HG03108 (cell line): ENCODE results near the gene CRPPA.
A peak's percentile ranks its signal among the peaks of the same experiment; 100 is the strongest.
"Not testable (repeated sequence)": the region's sequence is repeated elsewhere in the genome, so short reads cannot be mapped to it uniquely, and the experiment has no call there.

ENCODE experiments used
- ATAC-seq: cut with Tn5 transposase; IDR thresholded peaks from one replicate; pipeline ENCODE4 v1.9.1; 2021; ENCODE audit warnings: moderate library complexity; ENCODE audit not compliant: unreplicated experiment

Gene CRPPA

DNA sequence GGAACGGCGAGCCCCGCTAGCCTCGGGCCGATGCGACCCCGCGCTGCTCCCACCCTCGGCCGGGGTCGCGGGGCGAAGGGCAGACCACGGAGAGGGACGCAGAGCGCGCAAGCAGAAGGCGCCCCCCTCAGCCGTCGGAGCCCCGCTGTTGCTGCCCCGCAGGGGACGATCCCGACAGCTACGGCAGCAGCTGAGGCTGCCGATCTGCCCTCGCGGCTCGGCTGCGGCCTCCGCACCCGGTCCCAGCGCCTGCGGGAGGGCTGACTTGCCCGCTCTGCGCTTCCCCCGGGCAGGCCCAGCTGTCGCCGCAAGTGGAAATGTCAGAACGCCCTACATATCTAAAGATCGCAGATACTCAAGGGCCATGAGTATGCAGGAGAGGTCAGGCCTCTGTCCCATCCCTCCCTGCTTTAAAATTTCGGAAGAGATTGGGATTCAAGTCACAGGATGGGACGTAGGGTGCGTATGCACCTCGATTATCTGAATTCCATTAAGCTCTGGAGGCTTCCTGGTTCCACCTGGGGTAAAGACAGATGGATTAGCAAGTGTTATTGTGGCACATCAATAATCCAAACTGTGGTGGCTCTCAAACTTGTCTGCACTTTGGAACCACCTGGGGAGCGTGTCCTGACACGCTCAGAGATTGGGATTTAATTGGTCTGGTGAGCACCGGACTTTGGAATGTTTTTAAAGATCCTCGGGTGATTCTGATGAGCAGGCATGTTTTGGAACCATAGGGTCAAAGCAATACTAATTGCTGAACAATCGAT lies at the start of gene CRPPA:
Gene CRPPA, minus strand, starts transcription at position 206 of the 770 bp plus-strand sequence. CDS start 216 bp downstream, outside the sequence.
- ATAC-seq, result peak; percentile 29

- ATAC-seq, result no peak
These were observed 44.4 kb upstream of the CRPPA start, which contains the start of gene SOSTDC1 for GRCh38 chr7:16465469-16466361. Gene SOSTDC1, minus strand, starts transcription at chr7:16465738. Its CDS starts 70 bp downstream, at chr7:16465668.

- no peak for ATAC-seq
These were observed 42.8 kb upstream of the CRPPA start for GRCh38 chr7:16463949-16464715.

DNA sequence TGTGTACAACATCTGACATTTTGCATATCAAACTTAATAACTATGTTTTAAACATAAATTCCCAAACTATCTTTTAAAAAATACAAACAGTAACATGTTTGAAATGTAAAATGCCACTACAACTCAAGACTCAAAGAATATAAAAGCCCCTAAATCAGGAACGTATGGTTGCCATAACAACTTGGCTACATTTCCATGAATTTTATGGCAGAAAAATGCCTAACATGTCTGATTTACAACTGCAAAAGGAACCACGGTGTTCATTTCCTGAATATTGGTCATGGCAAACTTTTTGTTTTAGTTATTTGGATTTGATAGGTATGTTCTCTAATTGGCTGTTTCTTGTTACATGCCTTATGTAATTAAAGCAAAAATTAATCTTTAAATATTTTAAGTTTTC lies 42.2 kb upstream of the CRPPA start:
- ATAC-seq, result no peak

GRCh38 chr7:16462431-16462889 lies 41.1 kb upstream of the CRPPA start:
- ATAC-seq, result no peak

- no peak for ATAC-seq
These were observed 39.6 kb upstream of the CRPPA start for GRCh38 chr7:16460789-16461493.

DNA sequence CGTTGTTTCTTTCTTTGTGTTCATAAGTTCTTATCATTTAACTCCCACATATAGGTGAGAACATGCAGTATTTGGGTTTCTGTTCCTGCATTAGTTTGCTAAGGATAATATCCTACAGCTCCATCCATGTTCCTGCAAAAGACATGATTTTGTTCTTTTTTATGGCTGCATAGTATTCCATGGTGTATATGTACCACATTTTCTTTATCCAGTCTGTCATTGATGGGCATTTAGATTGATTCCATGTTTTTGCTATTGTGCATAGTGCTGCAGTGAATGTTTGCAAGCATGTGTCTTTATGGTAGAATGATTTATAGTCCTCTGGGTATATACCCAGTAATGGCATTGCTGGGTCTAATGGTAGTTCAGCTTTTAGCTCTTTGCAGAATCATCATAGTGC lies 35.0 kb upstream of the CRPPA start:
- not testable (repeated sequence) for ATAC-seq

DNA sequence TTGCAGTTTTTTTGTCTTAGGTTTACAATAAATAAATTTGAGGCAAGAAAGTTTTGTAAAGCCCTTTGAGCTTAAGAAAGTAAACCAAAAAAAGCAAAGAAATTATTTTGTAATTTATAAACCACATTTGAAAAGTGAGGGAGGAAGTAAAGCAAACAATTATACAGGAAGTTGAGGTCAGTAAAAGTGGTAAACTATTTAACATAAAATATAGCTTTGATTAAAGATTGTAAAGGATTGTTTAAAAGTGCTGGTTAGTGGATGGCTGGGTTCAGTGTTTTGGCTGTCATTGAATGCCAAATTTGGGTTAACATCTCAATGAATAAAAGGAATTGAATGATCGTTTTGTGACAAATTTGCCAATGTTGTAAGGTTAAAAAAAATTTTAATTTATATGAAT lies 34.3 kb upstream of the CRPPA start:
- no peak for ATAC-seq

DNA sequence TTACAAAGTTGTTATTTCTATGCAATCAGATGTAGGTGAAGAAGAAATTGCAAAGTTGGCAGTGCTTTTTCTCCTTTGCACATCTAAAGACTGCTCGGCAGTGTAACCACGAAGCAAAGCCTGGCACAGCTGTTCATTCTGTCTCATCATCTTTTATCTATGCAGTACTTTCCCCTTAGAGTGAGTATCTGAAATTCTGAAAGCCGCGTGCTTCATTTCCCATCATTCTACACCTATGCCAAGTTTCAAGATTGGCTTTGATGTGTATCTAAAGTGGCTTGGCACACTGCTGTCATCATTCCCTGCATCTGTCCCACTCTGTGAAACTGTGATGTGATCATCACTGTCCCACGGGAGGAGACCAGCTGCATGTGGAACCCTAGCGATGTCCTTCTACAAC lies 29.0 kb upstream of the CRPPA start:
- no peak for ATAC-seq

DNA sequence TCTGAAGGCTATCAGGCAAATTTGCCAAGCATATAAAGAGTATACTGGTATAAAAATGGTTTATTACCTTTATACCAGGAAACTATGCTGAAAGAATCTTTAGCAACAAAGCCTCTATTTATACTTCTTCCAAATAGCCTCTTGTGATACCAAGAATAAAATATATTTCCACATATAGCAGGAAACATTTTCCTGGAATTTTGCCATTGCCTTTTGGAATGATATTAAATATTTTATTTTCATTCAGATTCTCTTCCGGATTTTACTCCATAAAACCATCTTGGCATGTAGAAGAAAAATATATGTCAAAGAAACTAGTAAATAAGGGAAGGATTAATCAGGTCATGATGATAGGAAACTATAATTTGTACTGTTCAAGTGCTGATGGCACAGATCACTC lies 26.5 kb upstream of the CRPPA start:
- no peak for ATAC-seq

GRCh38 chr7:16446508-16446907 lies 25.2 kb upstream of the CRPPA start:
- no peak for ATAC-seq

DNA sequence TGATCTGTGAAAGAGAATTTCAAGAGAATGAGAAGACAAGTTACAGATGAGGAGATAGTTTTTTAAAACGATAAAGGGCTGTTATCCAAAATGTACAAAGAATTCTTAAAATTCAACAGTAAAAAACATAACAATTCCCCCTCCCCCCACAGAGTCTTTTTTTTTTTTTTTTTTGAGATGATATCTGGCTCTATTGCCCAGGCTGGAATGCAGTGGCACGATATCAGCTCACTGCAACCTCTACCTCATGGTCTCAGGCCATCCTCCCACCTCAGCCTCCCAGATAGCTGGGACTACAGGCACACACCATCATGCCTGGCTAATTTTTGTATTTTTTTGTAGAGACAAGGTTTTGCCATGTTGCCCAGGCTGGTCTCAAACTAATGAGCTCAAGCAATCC lies 22.5 kb upstream of the CRPPA start:
- not testable (repeated sequence) for ATAC-seq

DNA sequence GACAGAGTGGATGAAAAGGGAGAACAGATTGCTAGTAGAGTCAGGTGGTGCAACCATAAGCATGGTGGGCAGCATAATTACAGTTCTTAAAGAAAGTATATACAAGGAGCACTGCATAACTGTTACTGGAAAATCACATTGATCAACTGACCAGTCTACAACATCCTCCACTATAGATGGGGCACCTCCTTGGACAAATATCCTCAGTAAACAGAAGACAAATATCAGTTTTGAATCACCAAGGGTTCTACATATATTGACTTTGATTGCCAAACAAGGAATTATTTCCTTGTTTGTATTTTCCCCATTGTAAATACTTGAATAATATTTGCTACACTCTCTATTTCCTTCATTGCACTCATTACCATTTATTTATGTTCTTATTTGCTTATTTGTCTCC lies 17.6 kb upstream of the CRPPA start:
- ATAC-seq, result no peak

- ATAC-seq, result no peak
These were observed 15.0 kb upstream of the CRPPA start for GRCh38 chr7:16436306-16436705.

- ATAC-seq, result no peak
These were observed 12.3 kb upstream of the CRPPA start for GRCh38 chr7:16433568-16434122.

- ATAC-seq, result no peak
These were observed 11.0 kb upstream of the CRPPA start for GRCh38 chr7:16432425-16432731.

DNA sequence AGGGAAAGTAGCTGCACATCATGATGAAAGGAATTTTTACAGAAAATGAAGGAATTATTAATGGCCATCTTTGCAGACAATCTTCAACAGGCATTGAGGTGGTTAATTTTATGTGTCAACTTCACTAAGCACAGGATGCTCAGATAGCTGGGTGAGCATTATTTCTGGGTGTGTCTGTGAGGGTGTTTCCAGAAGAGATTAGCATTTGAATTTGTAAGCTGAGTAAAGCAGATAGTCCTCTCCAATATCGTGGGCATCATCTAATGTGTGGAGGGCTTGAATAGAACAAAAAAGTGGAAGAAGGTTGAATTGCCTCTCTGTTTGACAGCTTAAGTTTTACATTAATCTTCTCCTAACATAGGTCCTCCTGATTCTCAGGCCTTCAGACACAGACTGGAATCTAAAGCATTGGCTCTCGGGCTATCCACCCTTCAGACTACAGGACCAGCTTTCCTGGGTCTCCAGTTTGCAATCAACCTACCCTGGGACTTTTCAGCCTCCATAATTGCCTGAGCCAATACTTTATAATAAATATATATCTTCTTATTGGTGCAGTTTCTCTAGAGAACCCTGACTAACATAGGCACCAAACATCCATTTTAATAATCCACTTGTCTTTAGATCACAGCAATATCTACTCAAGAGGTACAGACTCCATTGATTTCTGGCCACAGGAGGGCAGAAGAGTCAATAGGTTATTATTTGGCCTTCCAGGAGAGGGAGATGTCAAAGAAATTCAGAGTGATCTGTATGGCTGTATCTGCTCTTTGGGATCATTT lies 10.5 kb upstream of the CRPPA start:
- ATAC-seq, result no peak

GRCh38 chr7:16430133-16430532 lies 8.8 kb upstream of the CRPPA start:
- no peak for ATAC-seq

GRCh38 chr7:16428672-16429071 lies 7.3 kb upstream of the CRPPA start:
- ATAC-seq, result no peak

DNA sequence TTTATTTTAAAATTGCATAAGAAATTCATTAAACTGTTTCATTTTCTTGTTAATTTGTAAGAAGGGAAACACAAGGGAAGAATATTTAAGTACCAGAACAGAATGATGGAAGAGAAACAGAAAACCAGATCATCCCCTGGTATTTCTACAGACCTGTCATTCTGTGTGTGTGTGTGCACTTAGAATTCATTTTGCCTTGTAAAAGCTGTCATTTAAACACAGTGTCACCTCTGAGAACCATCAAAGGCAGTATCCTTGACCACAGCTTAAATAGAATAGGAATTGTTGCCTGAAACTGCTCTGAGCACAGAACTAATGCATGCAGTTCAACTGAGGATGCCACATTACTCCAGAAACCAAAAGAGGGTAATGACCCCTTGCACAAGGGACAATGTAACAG lies 6.8 kb upstream of the CRPPA start:
- no peak for ATAC-seq
